Measurements from ENCODE around the gene GNG13. TPM values are rescaled to one million over a fixed set of nuclear protein-coding genes. Genes with fewer than 3 reads are reported as not detected.

The GNG13 gene
- total and polyA plus RNA-seq, 9 of the 15 experiments (the other 6 are each of a cell fraction or from before 2014, with no cell fraction given): not detected

DNA sequence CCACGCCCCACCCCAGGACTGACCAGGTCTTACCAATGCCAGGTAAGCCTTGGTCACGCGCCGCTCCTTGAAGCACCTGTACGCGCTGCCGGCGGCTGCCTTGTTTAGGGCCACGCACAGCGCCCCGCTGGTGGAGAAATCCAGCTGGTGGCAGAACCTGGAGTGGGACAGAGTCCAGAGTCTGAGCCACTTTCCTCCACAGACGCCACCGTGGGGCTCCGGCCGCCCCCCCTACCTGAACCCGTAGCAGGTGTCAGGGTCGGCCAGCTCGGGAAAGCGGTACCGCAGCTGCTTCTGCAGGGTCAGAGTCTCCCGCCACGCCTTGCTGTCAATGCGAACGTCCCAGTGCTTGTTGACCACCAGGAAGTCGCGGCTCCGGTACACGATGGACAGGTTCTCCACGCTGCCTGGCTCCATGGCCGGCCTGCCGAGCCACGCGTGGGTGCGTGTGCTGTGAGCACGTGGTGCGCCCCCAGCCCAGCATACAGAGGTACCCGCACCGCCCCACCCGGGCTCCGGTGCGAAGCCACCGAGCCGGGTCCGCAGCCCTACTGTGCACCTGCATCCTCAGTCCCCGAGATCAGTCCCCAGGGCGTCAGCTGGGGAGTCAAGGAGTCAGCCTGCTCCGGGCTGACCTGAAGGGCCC, 13.1 kb downstream of the GNG13 start (continued):
- TF ChIP-seq, protein P1, sequence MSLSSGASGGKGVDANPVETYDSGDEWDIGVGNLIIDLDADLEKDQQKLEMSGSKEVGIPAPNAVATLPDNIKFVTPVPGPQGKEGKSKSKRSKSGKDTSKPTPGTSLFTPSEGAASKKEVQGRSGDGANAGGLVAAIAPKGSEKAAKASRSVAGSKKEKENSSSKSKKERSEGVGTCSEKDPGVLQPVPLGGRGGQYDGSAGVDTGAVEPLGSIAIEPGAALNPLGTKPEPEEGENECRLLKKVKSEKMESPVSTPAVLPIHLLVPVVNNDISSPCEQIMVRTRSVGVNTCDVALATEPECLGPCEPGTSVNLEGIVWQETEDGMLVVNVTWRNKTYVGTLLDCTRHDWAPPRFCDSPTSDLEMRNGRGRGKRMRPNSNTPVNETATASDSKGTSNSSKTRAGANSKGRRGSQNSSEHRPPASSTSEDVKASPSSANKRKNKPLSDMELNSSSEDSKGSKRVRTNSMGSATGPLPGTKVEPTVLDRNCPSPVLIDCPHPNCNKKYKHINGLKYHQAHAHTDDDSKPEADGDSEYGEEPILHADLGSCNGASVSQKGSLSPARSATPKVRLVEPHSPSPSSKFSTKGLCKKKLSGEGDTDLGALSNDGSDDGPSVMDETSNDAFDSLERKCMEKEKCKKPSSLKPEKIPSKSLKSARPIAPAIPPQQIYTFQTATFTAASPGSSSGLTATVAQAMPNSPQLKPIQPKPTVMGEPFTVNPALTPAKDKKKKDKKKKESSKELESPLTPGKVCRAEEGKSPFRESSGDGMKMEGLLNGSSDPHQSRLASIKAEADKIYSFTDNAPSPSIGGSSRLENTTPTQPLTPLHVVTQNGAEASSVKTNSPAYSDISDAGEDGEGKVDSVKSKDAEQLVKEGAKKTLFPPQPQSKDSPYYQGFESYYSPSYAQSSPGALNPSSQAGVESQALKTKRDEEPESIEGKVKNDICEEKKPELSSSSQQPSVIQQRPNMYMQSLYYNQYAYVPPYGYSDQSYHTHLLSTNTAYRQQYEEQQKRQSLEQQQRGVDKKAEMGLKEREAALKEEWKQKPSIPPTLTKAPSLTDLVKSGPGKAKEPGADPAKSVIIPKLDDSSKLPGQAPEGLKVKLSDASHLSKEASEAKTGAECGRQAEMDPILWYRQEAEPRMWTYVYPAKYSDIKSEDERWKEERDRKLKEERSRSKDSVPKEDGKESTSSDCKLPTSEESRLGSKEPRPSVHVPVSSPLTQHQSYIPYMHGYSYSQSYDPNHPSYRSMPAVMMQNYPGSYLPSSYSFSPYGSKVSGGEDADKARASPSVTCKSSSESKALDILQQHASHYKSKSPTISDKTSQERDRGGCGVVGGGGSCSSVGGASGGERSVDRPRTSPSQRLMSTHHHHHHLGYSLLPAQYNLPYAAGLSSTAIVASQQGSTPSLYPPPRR (CRISPR knock-in tag; IDR thresholded peaks at IDR 0.05; ENCODE audit: borderline replicate concordance): no peak
- TF ChIP-seq ZFP36 (IDR thresholded peaks at IDR 0.05; ENCODE audit: low read depth, low read length, partially characterized antibody): no peak
- TF ChIP-seq GABPB1 (CRISPR knock-in tag; IDR thresholded peaks at IDR 0.05): 0 out of 2 replicates have a peak, but pooled peaks have one; percentile 25
- TF ChIP-seq FOS (IDR thresholded peaks at IDR 0.05; ENCODE audit: extremely low read depth, insufficient read length): no peak
- TF ChIP-seq MYNN (IDR thresholded peaks at IDR 0.05): no peak
- TF ChIP-seq MYNN (CRISPR knock-in tag; IDR thresholded peaks at IDR 0.05): no peak
- TF ChIP-seq SAFB (IDR thresholded peaks at IDR 0.05; ENCODE audit: borderline replicate concordance, low read depth, low read length): peak; percentile 71; the same call in 1 of the 2 replicates
- 0 out of 2 replicates have a peak, but pooled peaks have one; percentile 32 for TF ChIP-seq MYC (IDR thresholded peaks at IDR 0.05; ENCODE audit: low read depth, low read length)
- no peak for TF ChIP-seq MYC (CRISPR knock-in tag; IDR thresholded peaks at IDR 0.05; ENCODE audit: borderline replicate concordance, low read depth)
- TF ChIP-seq LEF1 (IDR thresholded peaks at IDR 0.05): no peak
- TF ChIP-seq ZFPM2 (CRISPR knock-in tag; IDR thresholded peaks at IDR 0.05): no peak
- no peak for TF ChIP-seq ZNF347 (CRISPR knock-in tag; IDR thresholded peaks at IDR 0.05; ENCODE audit: low read depth)
- TF ChIP-seq NR4A1 (CRISPR knock-in tag; IDR thresholded peaks at IDR 0.05): no peak
- no peak for TF ChIP-seq NR4A1 (tag; IDR thresholded peaks at IDR 0.05)
- TF ChIP-seq MXI1 (IDR thresholded peaks at IDR 0.05; ENCODE audit: low read depth, low read length): no peak
- TF ChIP-seq, protein P2, sequence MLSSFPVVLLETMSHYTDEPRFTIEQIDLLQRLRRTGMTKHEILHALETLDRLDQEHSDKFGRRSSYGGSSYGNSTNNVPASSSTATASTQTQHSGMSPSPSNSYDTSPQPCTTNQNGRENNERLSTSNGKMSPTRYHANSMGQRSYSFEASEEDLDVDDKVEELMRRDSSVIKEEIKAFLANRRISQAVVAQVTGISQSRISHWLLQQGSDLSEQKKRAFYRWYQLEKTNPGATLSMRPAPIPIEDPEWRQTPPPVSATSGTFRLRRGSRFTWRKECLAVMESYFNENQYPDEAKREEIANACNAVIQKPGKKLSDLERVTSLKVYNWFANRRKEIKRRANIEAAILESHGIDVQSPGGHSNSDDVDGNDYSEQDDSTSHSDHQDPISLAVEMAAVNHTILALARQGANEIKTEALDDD (IDR thresholded peaks at IDR 0.05): no peak
- TF ChIP-seq, protein P3, sequence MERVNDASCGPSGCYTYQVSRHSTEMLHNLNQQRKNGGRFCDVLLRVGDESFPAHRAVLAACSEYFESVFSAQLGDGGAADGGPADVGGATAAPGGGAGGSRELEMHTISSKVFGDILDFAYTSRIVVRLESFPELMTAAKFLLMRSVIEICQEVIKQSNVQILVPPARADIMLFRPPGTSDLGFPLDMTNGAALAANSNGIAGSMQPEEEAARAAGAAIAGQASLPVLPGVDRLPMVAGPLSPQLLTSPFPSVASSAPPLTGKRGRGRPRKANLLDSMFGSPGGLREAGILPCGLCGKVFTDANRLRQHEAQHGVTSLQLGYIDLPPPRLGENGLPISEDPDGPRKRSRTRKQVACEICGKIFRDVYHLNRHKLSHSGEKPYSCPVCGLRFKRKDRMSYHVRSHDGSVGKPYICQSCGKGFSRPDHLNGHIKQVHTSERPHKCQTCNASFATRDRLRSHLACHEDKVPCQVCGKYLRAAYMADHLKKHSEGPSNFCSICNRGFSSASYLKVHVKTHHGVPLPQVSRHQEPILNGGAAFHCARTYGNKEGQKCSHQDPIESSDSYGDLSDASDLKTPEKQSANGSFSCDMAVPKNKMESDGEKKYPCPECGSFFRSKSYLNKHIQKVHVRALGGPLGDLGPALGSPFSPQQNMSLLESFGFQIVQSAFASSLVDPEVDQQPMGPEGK (CRISPR knock-in tag; IDR thresholded peaks at IDR 0.05; ENCODE audit: borderline replicate concordance): no peak
- no peak for TF ChIP-seq ZKSCAN3 (CRISPR knock-in tag; IDR thresholded peaks at IDR 0.05)
- TF ChIP-seq, protein P4, sequence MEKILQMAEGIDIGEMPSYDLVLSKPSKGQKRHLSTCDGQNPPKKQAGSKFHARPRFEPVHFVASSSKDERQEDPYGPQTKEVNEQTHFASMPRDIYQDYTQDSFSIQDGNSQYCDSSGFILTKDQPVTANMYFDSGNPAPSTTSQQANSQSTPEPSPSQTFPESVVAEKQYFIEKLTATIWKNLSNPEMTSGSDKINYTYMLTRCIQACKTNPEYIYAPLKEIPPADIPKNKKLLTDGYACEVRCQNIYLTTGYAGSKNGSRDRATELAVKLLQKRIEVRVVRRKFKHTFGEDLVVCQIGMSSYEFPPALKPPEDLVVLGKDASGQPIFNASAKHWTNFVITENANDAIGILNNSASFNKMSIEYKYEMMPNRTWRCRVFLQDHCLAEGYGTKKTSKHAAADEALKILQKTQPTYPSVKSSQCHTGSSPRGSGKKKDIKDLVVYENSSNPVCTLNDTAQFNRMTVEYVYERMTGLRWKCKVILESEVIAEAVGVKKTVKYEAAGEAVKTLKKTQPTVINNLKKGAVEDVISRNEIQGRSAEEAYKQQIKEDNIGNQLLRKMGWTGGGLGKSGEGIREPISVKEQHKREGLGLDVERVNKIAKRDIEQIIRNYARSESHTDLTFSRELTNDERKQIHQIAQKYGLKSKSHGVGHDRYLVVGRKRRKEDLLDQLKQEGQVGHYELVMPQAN (IDR thresholded peaks at IDR 0.05; ENCODE audit: borderline replicate concordance): peak; percentile 75; the same call in 1 of the 2 replicates
- no peak for TF ChIP-seq PRMT5 (CRISPR knock-in tag; IDR thresholded peaks at IDR 0.05)

Measured in K562 (cell line).